Lower lobe of right lung (tissue), 2 donors: ENCODE measurements around the gene CYFIP1. TPM values are rescaled to one million over a fixed set of nuclear protein-coding genes. Genes with fewer than 3 reads are reported as not detected.

Source experiments
- ATAC-seq, 2 donors: fragments of 200-7000 bp; cut with Tn5 transposase; one replicate each; pipeline ENCODE4 v1.9.1; 2020 to 2022; ENCODE audit warnings: mild to moderate bottlenecking in 2 of 2, moderate library complexity in 2 of 2
- DNase-seq: peaks from one replicate; pipeline ENCODE4 v3.0.0-alpha.2; 2020
- H3K27ac ChIP-seq: fragments of 200-600 bp; one replicate; pipeline ENCODE4 v1.8.0; 2022
- H3K27me3 ChIP-seq: fragments of 200-600 bp; one replicate; pipeline ENCODE4 v1.8.0; 2022; ENCODE audit warnings: low read depth
- H3K36me3 ChIP-seq: fragments of 200-600 bp; one replicate; pipeline ENCODE4 v1.8.0; 2022; ENCODE audit warnings: mild to moderate bottlenecking
- H3K4me1 ChIP-seq: fragments of 200-600 bp; one replicate; pipeline ENCODE4 v1.8.0; 2022
- H3K4me3 ChIP-seq: fragments of 200-600 bp; one replicate; pipeline ENCODE4 v1.8.0; 2022; ENCODE audit warnings: mild to moderate bottlenecking
- H3K9me3 ChIP-seq: fragments of 200-600 bp; one replicate; pipeline ENCODE4 v1.8.0; 2022
- intact Hi-C: fragments of 100-400 bp; cut with DNase I; formaldehyde crosslinking; loops from one replicate; pipeline ENCODE4 v1.11.0; 2022
- total RNA-seq: library from RNA; stranded (reverse); fragmentation: NEBNext Ultra II Directional; extraction: Animal tissue kit (Norgen Biotek cat#: 25700); gene quantifications from one replicate; pipeline ENCODE4 v1.2.1, GENCODE V29; 2021
- TF ChIP-seq, protein P1 (sequence below): fragments of 200-600 bp; IDR thresholded peaks from one replicate; pipeline ENCODE4 v1.8.0; 2022; ENCODE audit warnings: antibody characterized with exemption, mild to moderate bottlenecking
- donor health status: DM: no; HTN: yes; CAD: no; lungs with severe emphysema.

Gene CYFIP1
- total RNA-seq, 1 donor from 2014 or later = 153 TPM

GRCh38 chr15:22831473-22831872, 148.7 kb downstream of the CYFIP1 start:
- H3K27ac ChIP-seq = no peak overlapping the region
- TF ChIP-seq, protein P1, sequence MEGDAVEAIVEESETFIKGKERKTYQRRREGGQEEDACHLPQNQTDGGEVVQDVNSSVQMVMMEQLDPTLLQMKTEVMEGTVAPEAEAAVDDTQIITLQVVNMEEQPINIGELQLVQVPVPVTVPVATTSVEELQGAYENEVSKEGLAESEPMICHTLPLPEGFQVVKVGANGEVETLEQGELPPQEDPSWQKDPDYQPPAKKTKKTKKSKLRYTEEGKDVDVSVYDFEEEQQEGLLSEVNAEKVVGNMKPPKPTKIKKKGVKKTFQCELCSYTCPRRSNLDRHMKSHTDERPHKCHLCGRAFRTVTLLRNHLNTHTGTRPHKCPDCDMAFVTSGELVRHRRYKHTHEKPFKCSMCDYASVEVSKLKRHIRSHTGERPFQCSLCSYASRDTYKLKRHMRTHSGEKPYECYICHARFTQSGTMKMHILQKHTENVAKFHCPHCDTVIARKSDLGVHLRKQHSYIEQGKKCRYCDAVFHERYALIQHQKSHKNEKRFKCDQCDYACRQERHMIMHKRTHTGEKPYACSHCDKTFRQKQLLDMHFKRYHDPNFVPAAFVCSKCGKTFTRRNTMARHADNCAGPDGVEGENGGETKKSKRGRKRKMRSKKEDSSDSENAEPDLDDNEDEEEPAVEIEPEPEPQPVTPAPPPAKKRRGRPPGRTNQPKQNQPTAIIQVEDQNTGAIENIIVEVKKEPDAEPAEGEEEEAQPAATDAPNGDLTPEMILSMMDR = no peak
- no peak overlapping the region for H3K4me3 ChIP-seq
- DNase-seq = no peak
- no peaks in the 10 kb centered on the region for H3K4me1 ChIP-seq
- H3K27me3 ChIP-seq = no peaks in the 10 kb centered on the region
- intact Hi-C loops = no loop called here
- no peak for ATAC-seq
- peaks cover 16% of the 10 kb centered on the region for H3K36me3 ChIP-seq
- H3K9me3 ChIP-seq = no peaks in the 10 kb centered on the region

DNA sequence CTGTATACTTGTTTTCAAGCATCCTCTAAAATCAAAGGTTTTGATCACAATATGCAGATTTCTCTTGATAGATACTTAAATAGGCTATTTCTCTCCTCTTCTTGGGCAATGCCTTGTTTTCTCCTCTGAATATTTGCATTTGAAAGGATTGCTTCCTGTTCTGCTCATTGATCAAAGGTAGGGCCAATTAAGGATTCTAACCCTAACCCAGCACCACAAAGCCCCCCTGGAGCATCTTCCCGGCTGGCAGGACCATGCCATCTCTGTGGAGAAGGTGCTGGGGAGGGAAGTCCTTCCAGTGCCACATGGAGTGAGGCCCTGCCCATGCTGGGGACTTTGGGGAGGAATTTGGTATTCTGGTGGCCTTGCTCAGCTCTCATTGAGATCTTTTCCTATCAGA, 153.0 kb downstream of the CYFIP1 start:
- intact Hi-C loops = no loop called here
- TF ChIP-seq, protein P1 = no peak
- peaks cover 44% of the 10 kb centered on the region for H3K36me3 ChIP-seq
- no peak overlapping the region for H3K27ac ChIP-seq
- no peaks in the 10 kb centered on the region for H3K4me1 ChIP-seq
- no peaks in the 10 kb centered on the region for H3K9me3 ChIP-seq
- H3K4me3 ChIP-seq = no peak overlapping the region
- no peaks in the 10 kb centered on the region for H3K27me3 ChIP-seq
- no peak for ATAC-seq
- no peak for DNase-seq

DNA sequence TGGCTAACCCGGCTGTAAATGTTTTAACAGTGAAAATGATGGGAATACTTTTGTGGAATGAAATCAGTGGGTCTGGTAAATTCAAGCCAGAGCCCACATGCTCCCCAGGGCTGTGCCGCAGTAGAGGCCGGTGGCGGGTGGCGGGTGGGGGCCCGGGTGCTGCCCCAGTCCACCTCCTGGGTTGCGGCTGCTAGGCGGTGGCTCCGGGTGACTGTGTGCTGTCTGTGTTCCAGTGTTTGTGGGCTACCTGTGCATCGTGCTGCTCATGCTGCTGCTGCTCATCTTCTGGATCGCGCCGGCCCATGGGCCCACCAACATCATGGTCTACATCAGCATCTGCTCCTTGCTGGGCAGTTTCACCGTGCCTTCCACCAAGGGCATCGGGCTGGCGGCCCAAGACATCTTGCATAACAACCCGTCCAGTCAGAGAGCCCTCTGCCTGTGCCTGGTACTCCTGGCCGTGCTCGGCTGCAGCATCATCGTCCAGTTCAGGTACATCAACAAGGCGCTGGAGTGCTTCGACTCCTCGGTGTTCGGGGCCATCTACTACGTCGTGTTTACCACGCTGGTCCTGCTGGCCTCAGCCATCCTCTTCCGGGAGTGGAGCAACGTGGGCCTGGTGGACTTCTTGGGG, 156.6 kb downstream of the CYFIP1 start:
- Histone ChIP-seq H3K4me1 (no peaks in the 10 kb centered on the region), H3K27me3 (no peaks in the 10 kb centered on the region), H3K27ac (no peak overlapping the region), H3K4me3 (no peak overlapping the region), H3K9me3 (no peaks in the 10 kb centered on the region), H3K36me3 (peaks cover 61% of the 10 kb centered on the region)
- ATAC-seq (peak in 1 of 2 donors; percentile 17), DNase-seq (no peak)
- TF ChIP-seq, protein P1 = no peak
- intact Hi-C loops = no loop called here

GRCh38 chr15:22819651-22820050, 160.5 kb downstream of the CYFIP1 start:
- intact Hi-C loops = no loop called here
- Histone ChIP-seq H3K36me3 (peaks cover 41% of the 10 kb centered on the region), H3K4me1 (no peaks in the 10 kb centered on the region), H3K9me3 (no peaks in the 10 kb centered on the region), H3K4me3 (no peak overlapping the region), H3K27me3 (no peaks in the 10 kb centered on the region), H3K27ac (no peak overlapping the region)
- DNase-seq (no peak), ATAC-seq (no peak)
- TF ChIP-seq, protein P1 = no peak

Other genes starting within 250 kb of the CYFIP1 start
- gene NIPA1, start 193.7 kb downstream of the CYFIP1 start, total RNA-seq = 15.2 TPM
- gene NIPA2, start 141.7 kb downstream of the CYFIP1 start, total RNA-seq = 43.6 TPM
- gene TUBGCP5, start 59.2 kb upstream of the CYFIP1 start, total RNA-seq = 12.9 TPM
- gene GOLGA6L1, start 156.5 kb upstream of the CYFIP1 start, total RNA-seq = not detected